ENCODE data around the gene MUC20.

The MUC20 gene

GRCh38 chr3:195755791-195756676 lies 35.3 kb downstream of the MUC20 start:
- no peak overlapping the region for H3K27ac ChIP-seq
- TF ChIP-seq, protein P1, sequence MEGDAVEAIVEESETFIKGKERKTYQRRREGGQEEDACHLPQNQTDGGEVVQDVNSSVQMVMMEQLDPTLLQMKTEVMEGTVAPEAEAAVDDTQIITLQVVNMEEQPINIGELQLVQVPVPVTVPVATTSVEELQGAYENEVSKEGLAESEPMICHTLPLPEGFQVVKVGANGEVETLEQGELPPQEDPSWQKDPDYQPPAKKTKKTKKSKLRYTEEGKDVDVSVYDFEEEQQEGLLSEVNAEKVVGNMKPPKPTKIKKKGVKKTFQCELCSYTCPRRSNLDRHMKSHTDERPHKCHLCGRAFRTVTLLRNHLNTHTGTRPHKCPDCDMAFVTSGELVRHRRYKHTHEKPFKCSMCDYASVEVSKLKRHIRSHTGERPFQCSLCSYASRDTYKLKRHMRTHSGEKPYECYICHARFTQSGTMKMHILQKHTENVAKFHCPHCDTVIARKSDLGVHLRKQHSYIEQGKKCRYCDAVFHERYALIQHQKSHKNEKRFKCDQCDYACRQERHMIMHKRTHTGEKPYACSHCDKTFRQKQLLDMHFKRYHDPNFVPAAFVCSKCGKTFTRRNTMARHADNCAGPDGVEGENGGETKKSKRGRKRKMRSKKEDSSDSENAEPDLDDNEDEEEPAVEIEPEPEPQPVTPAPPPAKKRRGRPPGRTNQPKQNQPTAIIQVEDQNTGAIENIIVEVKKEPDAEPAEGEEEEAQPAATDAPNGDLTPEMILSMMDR (IDR thresholded peaks at IDR 0.05): no peak
- TF ChIP-seq ZFX (IDR thresholded peaks at IDR 0.05; ENCODE audit: borderline replicate concordance): no peak

DNA sequence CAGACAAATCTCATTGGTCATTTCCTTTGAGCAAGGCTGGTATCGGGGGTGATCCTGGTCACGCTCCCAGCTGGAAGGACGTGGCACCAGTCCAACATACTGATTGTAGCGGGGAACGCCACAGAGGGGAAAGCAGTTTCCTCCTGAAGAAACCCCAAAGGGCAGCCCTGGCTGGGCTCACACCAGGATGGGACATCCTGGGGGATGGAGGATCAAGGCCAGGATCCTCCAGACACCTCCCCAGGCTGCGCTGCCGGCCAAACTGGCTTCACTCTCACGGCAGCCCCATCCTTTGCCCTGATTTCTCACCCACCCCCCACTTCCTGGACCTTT lies 36.6 kb downstream of the MUC20 start:
- TF ChIP-seq, protein P1 (IDR thresholded peaks at IDR 0.05): no peak
- no peak for TF ChIP-seq ZFX (IDR thresholded peaks at IDR 0.05; ENCODE audit: borderline replicate concordance)
- no peak overlapping the region for H3K27ac ChIP-seq

GRCh38 chr3:195757827-195758226 lies 37.0 kb downstream of the MUC20 start:
- TF ChIP-seq, protein P1 (IDR thresholded peaks at IDR 0.05): no peak
- no peak for TF ChIP-seq ZFX (IDR thresholded peaks at IDR 0.05; ENCODE audit: borderline replicate concordance)
- no peak overlapping the region for H3K27ac ChIP-seq

- TF ChIP-seq, protein P1 (IDR thresholded peaks at IDR 0.05): no peak
- TF ChIP-seq ZFX (IDR thresholded peaks at IDR 0.05; ENCODE audit: borderline replicate concordance): no peak
- H3K27ac ChIP-seq: no peak overlapping the region
Observed at GRCh38 chr3:195758721-195759353, 38.1 kb downstream of the MUC20 start.

DNA sequence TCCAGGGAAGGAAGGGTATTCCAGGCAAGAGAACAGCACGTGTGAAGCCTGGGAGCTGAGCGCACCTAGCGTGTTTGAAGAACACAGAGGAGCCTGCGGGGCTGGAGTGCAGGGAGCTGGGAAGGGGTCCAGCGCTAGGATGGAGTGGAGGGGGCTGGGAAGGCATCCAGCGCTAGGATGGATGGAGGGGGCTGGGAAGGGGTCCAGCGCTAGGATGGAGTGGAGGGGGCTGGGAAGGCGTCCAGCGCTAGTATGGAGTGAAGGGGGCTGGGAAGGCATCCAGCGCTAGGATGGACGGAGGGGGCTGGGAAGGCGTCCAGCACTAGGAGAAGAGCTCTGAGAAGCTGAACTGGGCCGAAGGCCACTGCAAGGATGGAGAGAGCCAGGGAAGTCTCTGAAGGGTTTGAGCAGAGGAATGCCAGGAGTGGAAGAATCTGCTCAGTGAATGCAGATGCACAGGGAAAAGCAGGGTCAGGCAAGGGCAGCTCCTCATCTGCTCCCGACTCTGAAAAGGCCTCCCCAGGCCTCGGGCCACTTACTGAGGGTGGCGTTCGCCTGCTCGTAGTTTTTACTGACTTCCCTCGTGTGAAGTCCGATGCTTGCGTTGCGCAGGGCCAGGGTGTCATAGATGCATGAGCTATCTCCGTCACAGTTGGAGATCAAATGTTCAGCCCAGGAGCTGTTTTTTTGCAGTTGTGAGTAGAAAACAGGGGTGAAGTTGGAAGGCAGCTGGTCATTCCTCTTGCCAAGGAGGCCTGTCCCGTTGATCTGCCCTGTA lies 39.8 kb downstream of the MUC20 start:
- TF ChIP-seq, protein P1 (IDR thresholded peaks at IDR 0.05): no peak
- no peak for TF ChIP-seq ZFX (IDR thresholded peaks at IDR 0.05; ENCODE audit: borderline replicate concordance)
- no peak overlapping the region for H3K27ac ChIP-seq

DNA sequence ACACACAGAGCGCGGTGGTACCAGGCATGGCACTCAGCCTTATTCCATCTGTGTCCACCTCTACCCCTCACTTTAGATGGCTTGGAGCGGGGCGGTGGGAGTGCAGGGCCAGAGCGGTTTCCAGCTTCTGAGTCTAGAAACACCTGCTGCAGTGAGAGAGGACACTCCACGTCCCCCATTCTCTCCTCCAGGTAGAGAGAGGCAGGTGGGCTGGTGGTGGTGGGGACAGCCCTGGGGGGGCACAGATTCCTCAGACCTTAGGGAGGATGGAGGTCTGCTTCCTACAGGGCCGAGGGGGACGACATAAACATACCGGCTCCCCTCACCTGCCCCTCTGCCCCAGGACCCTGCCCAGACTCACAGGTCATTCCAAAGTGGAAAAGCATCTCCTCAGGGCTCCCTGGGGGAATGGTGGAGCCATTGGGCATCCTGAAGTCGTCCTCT lies 40.4 kb downstream of the MUC20 start:
- no peak for TF ChIP-seq ZFX (IDR thresholded peaks at IDR 0.05; ENCODE audit: borderline replicate concordance)
- TF ChIP-seq, protein P1 (IDR thresholded peaks at IDR 0.05): no peak
- no peak overlapping the region for H3K27ac ChIP-seq
